Lung (tissue), 12 donors: ENCODE data around the gene CCDC106. TPM values are rescaled to one million over a fixed set of nuclear protein-coding genes. Genes with fewer than 3 reads are reported as not detected.

Experiments
- ATAC-seq: fragments of 200-7000 bp; cut with Tn5 transposase; one replicate; pipeline ENCODE4 v1.9.1; 2020; ENCODE audit warnings: moderate number of reproducible peaks; ENCODE audit not compliant: insufficient read depth, low FRiP score
- DNase-seq, 3 donors: peaks; one replicate each; pipeline ENCODE4 v3.0.0-alpha.2; 2013 to 2017
- H3K27ac ChIP-seq, 2 donors: one replicate each; pipeline ENCODE4 v1.5.1; 2013; ENCODE audit warnings: mild to moderate bottlenecking in 2 of 2, moderate library complexity in 2 of 2, control low read depth in 1 of 2, inconsistent platforms in 1 of 2, low read depth in 1 of 2, low read length in 1 of 2
- H3K27me3 ChIP-seq, 3 donors: one replicate each; pipeline ENCODE4 v1.5.1; 2013; ENCODE audit warnings: low read length in 2 of 3; ENCODE audit not compliant: control insufficient read depth in 3 of 3, insufficient read depth in 3 of 3
- H3K36me3 ChIP-seq, 4 donors: one replicate each; pipeline ENCODE4 v1.5.1; 2013; ENCODE audit warnings: low read length in 4 of 4, mild to moderate bottlenecking in 1 of 4, moderate library complexity in 1 of 4; ENCODE audit not compliant: control insufficient read depth in 4 of 4, insufficient read depth in 4 of 4
- H3K4me1 ChIP-seq, 5 donors: one replicate each; pipeline ENCODE4 v1.5.1; 2013; ENCODE audit warnings: low read length in 5 of 5, mild to moderate bottlenecking in 2 of 5, moderate library complexity in 1 of 5; ENCODE audit not compliant: control insufficient read depth in 5 of 5, insufficient read depth in 5 of 5
- H3K4me3 ChIP-seq: one replicate; pipeline ENCODE4 v1.5.1; 2013; ENCODE audit warnings: mild to moderate bottlenecking, control low read depth, moderate library complexity
- H3K9ac ChIP-seq, 2 donors: one replicate each; pipeline ENCODE4 v1.5.1; 2013; ENCODE audit warnings: low read length in 2 of 2, control low read depth in 1 of 2; ENCODE audit not compliant: insufficient read depth in 1 of 2
- H3K9me3 ChIP-seq, 4 donors: one replicate each; pipeline ENCODE4 v1.5.1; 2013; ENCODE audit warnings: low read length in 3 of 4, mild to moderate bottlenecking in 1 of 4, moderate library complexity in 1 of 4; ENCODE audit not compliant: control insufficient read depth in 4 of 4, insufficient read depth in 3 of 4
- CTCF ChIP-seq: IDR thresholded peaks from 2 replicates; pipeline ENCODE4 v1.5.1; 2012; ENCODE audit warnings: mild to moderate bottlenecking; ENCODE audit errors: control extremely low read depth, extremely low read depth
- WGBS, 2 donors: extraction: QIAGEN DNeasy Blood & Tissue Kit; methylation state at CpG; one replicate each; pipeline ENCODE4 v1.1.7; 2013; 5-methylcytosine and 5-hydroxymethylcytosine counted together
- polyA plus RNA-seq, 2 donors: library from polyadenylated mRNA; stranded (reverse); fragments of 200-250 nt; gene quantifications; one replicate each; pipeline ENCODE4 v1.2.1, GENCODE V29; 2013
- total RNA-seq, 2 donors: library from RNA; depleted of rRNA in 1 of 2; stranded (reverse); fragments of >200 nt in 1 of 2; gene quantifications; one replicate each; pipeline ENCODE4 v1.2.1, GENCODE V29; 2014 to 2021
- donor health status: control.
- donor health status: control.
- donor health status: Bipolar disorder and iron deficiency.
- donor health status: healthy.
- donor health status: DM: yes; HTN: yes; CAD: no.

The CCDC106 gene
- total and polyA plus RNA-seq, 4 donors, result 8.3 to 25.9 (median 14.3) TPM

- Histone ChIP-seq H3K4me3 (peak overlapping the region; percentile 88), H3K27me3 (no peaks in the 10 kb centered on the region), H3K9me3 (no peaks in the 10 kb centered on the region), H3K4me1 (peaks cover 5 to 22% (median 13%) of the 10 kb centered on the region in 5 donors), H3K27ac (peak overlapping the region; percentile 84 to 99), H3K9ac (peak overlapping the region; percentile 94 to 99), H3K36me3 (peaks cover 0 to 3% (median under 1%) of the 10 kb centered on the region in 4 donors)
- TF ChIP-seq CTCF, result no peak
- 58 to 64% methylated on average over 7 of the region's 7 CpGs for WGBS, 2 donors
- DNase-seq (no peak), ATAC-seq (no peak)
Observed at GRCh38 chr19:55635856-55636440, 12.1 kb upstream of the CCDC106 start.

GRCh38 chr19:55636723-55637122 lies 11.3 kb upstream of the CCDC106 start:
- peaks cover 5 to 22% (median 14%) of the 10 kb centered on the region in 5 donors for H3K4me1 ChIP-seq
- no peaks in the 10 kb centered on the region for H3K27me3 ChIP-seq
- TF ChIP-seq CTCF, result no peak
- DNase-seq, result no peak
- H3K4me3 ChIP-seq, result no peak overlapping the region
- H3K27ac ChIP-seq, result no peak overlapping the region
- H3K9ac ChIP-seq, result no peak overlapping the region
- ATAC-seq, result no peak
- H3K9me3 ChIP-seq, result no peaks in the 10 kb centered on the region
- WGBS, 2 donors, result 88 to 96% methylated on average over 4 of the region's 4 CpGs
- peaks cover 0 to 3% (median under 1%) of the 10 kb centered on the region in 4 donors for H3K36me3 ChIP-seq

- H3K4me3 ChIP-seq, result no peak overlapping the region
Observed at GRCh38 chr19:55637534-55637933, 10.5 kb upstream of the CCDC106 start.

More at GRCh38 chr19:55637534-55637933, 10.5 kb upstream of the CCDC106 start:
- ATAC-seq (no peak), DNase-seq (no peak)
- TF ChIP-seq CTCF, result no peak
- Histone ChIP-seq H3K4me1 (peaks cover 5 to 27% (median 19%) of the 10 kb centered on the region in 5 donors), H3K27me3 (no peaks in the 10 kb centered on the region), H3K36me3 (peaks cover 0 to 3% (median under 1%) of the 10 kb centered on the region in 4 donors), H3K27ac (no peak overlapping the region), H3K9ac (no peak overlapping the region), H3K9me3 (no peaks in the 10 kb centered on the region)
- 82 to 89% methylated on average over 11 of the region's 11 CpGs for WGBS, 2 donors
